ENCODE data around the gene CST4. TPM values are rescaled to one million over a fixed set of nuclear protein-coding genes. Genes with fewer than 3 reads are reported as not detected.
"Not testable (repeated sequence)": the region's sequence is repeated elsewhere in the genome, so short reads cannot be mapped to it uniquely, and the experiment has no call there.

CST4 gene
- total RNA-seq, 2 donors from 2014 or later = not detected

GRCh38 chr20:23687986-23688385 is 852 bp downstream of the CST4 start:
- no peak overlapping the region for H3K9ac ChIP-seq (ENCODE audit: low read depth in 2 of 2, low read length in 2 of 2)
- H3K9me3 ChIP-seq = no peaks in the 10 kb centered on the region
- intact Hi-C loops (cut with DNase I) = no loop called here
- H3K27ac ChIP-seq = no peak overlapping the region
- no peaks in the 10 kb centered on the region for H3K27me3 ChIP-seq
- no peak overlapping the region for H3K4me3 ChIP-seq
- H3K36me3 ChIP-seq = no peaks in the 10 kb centered on the region
- DNase-seq = no peak
- no peaks in the 10 kb centered on the region for H3K4me1 ChIP-seq
- TF ChIP-seq CTCF (IDR thresholded peaks at IDR 0.05) = no peak

- no peaks in the 10 kb centered on the region for H3K27me3 ChIP-seq
- intact Hi-C loops (cut with DNase I) = no loop called here
- TF ChIP-seq CTCF (IDR thresholded peaks at IDR 0.05) = no peak
- no peaks in the 10 kb centered on the region for H3K4me1 ChIP-seq
- no peak for DNase-seq
- no peak overlapping the region for H3K9ac ChIP-seq (ENCODE audit: low read depth in 2 of 2, low read length in 2 of 2)
- no peak overlapping the region for H3K27ac ChIP-seq
- no peak overlapping the region for H3K4me3 ChIP-seq
- H3K9me3 ChIP-seq = no peaks in the 10 kb centered on the region
- no peaks in the 10 kb centered on the region for H3K36me3 ChIP-seq
Observed at GRCh38 chr20:23686046-23686750, 2.6 kb downstream of the CST4 start.

- H3K27me3 ChIP-seq; DNase-seq; intact Hi-C loops (cut with DNase I); H3K4me1 ChIP-seq; H3K36me3 ChIP-seq; H3K4me3 ChIP-seq; H3K9me3 ChIP-seq; H3K27ac ChIP-seq; H3K9ac ChIP-seq (ENCODE audit: low read depth in 2 of 2, low read length in 2 of 2): not testable (repeated sequence)
Observed at GRCh38 chr20:23685529-23685896, 3.3 kb downstream of the CST4 start.

- Histone ChIP-seq H3K27me3 (no peaks in the 10 kb centered on the region), H3K27ac (no peak overlapping the region), H3K36me3 (no peaks in the 10 kb centered on the region), H3K9ac (ENCODE audit: low read depth in 2 of 2, low read length in 2 of 2) (no peak overlapping the region), H3K4me3 (no peak overlapping the region), H3K4me1 (no peaks in the 10 kb centered on the region), H3K9me3 (no peaks in the 10 kb centered on the region)
- no peak for DNase-seq
- intact Hi-C loops (cut with DNase I) = no loop called here
- no peak for TF ChIP-seq CTCF (IDR thresholded peaks at IDR 0.05)
Observed at GRCh38 chr20:23684261-23684660, 4.6 kb downstream of the CST4 start.

GRCh38 chr20:23683807-23684206 is 5.0 kb downstream of the CST4 start:
- Histone ChIP-seq H3K27ac (no peak overlapping the region), H3K4me3 (no peak overlapping the region), H3K4me1 (no peaks in the 10 kb centered on the region), H3K36me3 (no peaks in the 10 kb centered on the region), H3K9ac (ENCODE audit: low read depth in 2 of 2, low read length in 2 of 2) (no peak overlapping the region), H3K9me3 (no peaks in the 10 kb centered on the region), H3K27me3 (no peaks in the 10 kb centered on the region)
- intact Hi-C loops (cut with DNase I) = no loop called here
- no peak for DNase-seq
- no peak for TF ChIP-seq CTCF (IDR thresholded peaks at IDR 0.05)

GRCh38 chr20:23683281-23683680 is 5.6 kb downstream of the CST4 start:
- no peaks in the 10 kb centered on the region for H3K9me3 ChIP-seq
- TF ChIP-seq CTCF (IDR thresholded peaks at IDR 0.05) = no peak
- H3K36me3 ChIP-seq = no peaks in the 10 kb centered on the region
- no peak for DNase-seq
- H3K9ac ChIP-seq (ENCODE audit: low read depth in 2 of 2, low read length in 2 of 2) = no peak overlapping the region
- intact Hi-C loops (cut with DNase I) = no loop called here
- no peak overlapping the region for H3K4me3 ChIP-seq
- H3K27ac ChIP-seq = no peak overlapping the region
- no peaks in the 10 kb centered on the region for H3K27me3 ChIP-seq
- no peaks in the 10 kb centered on the region for H3K4me1 ChIP-seq

Data from colonic mucosa (tissue), 4 donors.